AG09319 (cell line): ENCODE measurements around the gene ZC3H10.

Source experiments
- DNase-seq: peaks from one replicate; pipeline ENCODE4 v3.0.0-alpha.2; 2010; ENCODE audit warnings: low read depth; ENCODE audit errors: extremely low read depth
- CTCF ChIP-seq: IDR thresholded peaks from 2 replicates; pipeline ENCODE4 v1.5.1; 2011; ENCODE audit warnings: low read depth, mild to moderate bottlenecking, inconsistent platforms, low read length, moderate library complexity

ZC3H10 gene

GRCh38 chr12:56162468-56163290 is 44.6 kb downstream of the ZC3H10 start:
- no peak for TF ChIP-seq CTCF
- DNase-seq: no peak

GRCh38 chr12:56163533-56164344 is 45.7 kb downstream of the ZC3H10 start:
- DNase-seq: no peak
- TF ChIP-seq CTCF: no peak

- no peak for DNase-seq
- no peak for TF ChIP-seq CTCF
These were observed 46.3 kb downstream of the ZC3H10 start for GRCh38 chr12:56164345-56164729.

GRCh38 chr12:56165369-56165768 is 47.3 kb downstream of the ZC3H10 start:
- DNase-seq: no peak
- no peak for TF ChIP-seq CTCF

- TF ChIP-seq CTCF: no peak
These were observed 51.2 kb downstream of the ZC3H10 start for GRCh38 chr12:56169229-56169759.

GRCh38 chr12:56172839-56173238 is 54.8 kb downstream of the ZC3H10 start:
- DNase-seq: no peak
- no peak for TF ChIP-seq CTCF

More at GRCh38 chr12:56169229-56169759, 51.2 kb downstream of the ZC3H10 start:
- no peak for DNase-seq
